ENCODE measurements around the gene WWOX. TPM values are rescaled to one million over a fixed set of nuclear protein-coding genes. Genes with fewer than 3 reads are reported as not detected.
A peak's percentile ranks its signal among the peaks of the same experiment; 100 is the strongest.

Gene WWOX
- total RNA-seq, 1 experiment from 2014 or later = 15.6 TPM

GRCh38 chr16:79100447-79100846 lies 1001.0 kb downstream of the WWOX start:
- H4K20me1 ChIP-seq (ENCODE audit: control insufficient read depth, insufficient read depth, insufficient read length) = no peaks in the 10 kb centered on the region
- no peak overlapping the region for H3K18ac ChIP-seq (ENCODE audit: insufficient read length, low read depth, low read length)
- H3K9ac ChIP-seq (ENCODE audit: extremely low read depth, insufficient read length, low read length) = no peak overlapping the region
- H3K4me3 Mint-ChIP-seq = no peak overlapping the region
- H3K56ac ChIP-seq (ENCODE audit: insufficient read length, low read depth, low read length) = no peak overlapping the region
- no peak overlapping the region for H3K27ac ChIP-seq (ENCODE audit: insufficient read length, low read depth, low read length)
- no CpG with 5 or more reads among the region's 8 CpGs for WGBS (ENCODE audit: extremely low coverage, insufficient read length, low lambda C conversion rate)
- no peak overlapping the region for H3K4me2 ChIP-seq (ENCODE audit: insufficient read depth, insufficient read length, low read length)
- H3K14ac ChIP-seq (ENCODE audit: insufficient read depth, low read length) = no peak overlapping the region
- H4K5ac ChIP-seq (ENCODE audit: insufficient read length, low read depth, low read length) = no peak overlapping the region
- H3K23me2 ChIP-seq (ENCODE audit: insufficient read length, low read depth, low read length, poor library complexity, severe bottlenecking) = no peaks in the 10 kb centered on the region
- no peaks in the 10 kb centered on the region for H3K36me3 Mint-ChIP-seq (ENCODE audit: insufficient read depth in 1 of 3, low read depth in 3 of 3)
- no peak overlapping the region for H3K4ac ChIP-seq (ENCODE audit: low read depth, low read length)
- H3K4me1 ChIP-seq (ENCODE audit: insufficient read depth, low read length) = peaks cover 15% of the 10 kb centered on the region
- H3K27me3 Mint-ChIP-seq (ENCODE audit: low read depth) = no peaks in the 10 kb centered on the region
- H2AK5ac ChIP-seq (ENCODE audit: insufficient read length, low read length) = no peak overlapping the region
- no peak overlapping the region for H2BK120ac ChIP-seq (ENCODE audit: low read depth, low read length, poor library complexity, severe bottlenecking)
- H3K4me1 Mint-ChIP-seq = peaks cover 46 to 56% of the 10 kb centered on the region in 2 experiments
- no peak overlapping the region for H4K91ac ChIP-seq (ENCODE audit: insufficient read length, low read depth, low read length)
- DNase-seq = no peak
- H3K27me3 ChIP-seq (ENCODE audit: insufficient read depth, low read length) = no peaks in the 10 kb centered on the region
- no peak overlapping the region for H3T11ph ChIP-seq (ENCODE audit: low read length)
- H4K8ac ChIP-seq (replicated peaks; ENCODE audit: insufficient read length, low read depth, low read length) = no peak overlapping the region
- H3K79me2 ChIP-seq (ENCODE audit: insufficient read depth, low read length) = no peaks in the 10 kb centered on the region
- H3K27ac Mint-ChIP-seq = 0 out of 7 replicates have a peak overlapping the region, but pooled peaks of 1 of the 3 experiments have one; percentile 6
- no peaks in the 10 kb centered on the region for H3K9me3 Mint-ChIP-seq
- no peak overlapping the region for H2BK12ac ChIP-seq (ENCODE audit: insufficient read length, low read depth, low read length)
- no peak overlapping the region for H2BK20ac ChIP-seq (ENCODE audit: low read depth, low read length, poor library complexity, severe bottlenecking)
- H3K23ac ChIP-seq (ENCODE audit: insufficient read length, low read depth, low read length) = no peak overlapping the region
- no peak overlapping the region for H2BK15ac ChIP-seq (ENCODE audit: low read depth, low read length)
- H2AFZ ChIP-seq (ENCODE audit: low read length) = no peak overlapping the region
- H3K9me3 ChIP-seq (ENCODE audit: control insufficient read depth, low read depth, low read length) = no peaks in the 10 kb centered on the region
- no peak overlapping the region for H2BK5ac ChIP-seq (ENCODE audit: insufficient read length, low read length)
- no peaks in the 10 kb centered on the region for H3K79me1 ChIP-seq (ENCODE audit: insufficient read depth, low read depth, low read length, poor library complexity, severe bottlenecking)
- TF ChIP-seq CTCF (conservative IDR thresholded peaks at IDR 0.05) = no peak
